AG09319 (cell line): ENCODE measurements around the gene KSR1.
"Not testable (repeated sequence)": the region's sequence is repeated elsewhere in the genome, so short reads cannot be mapped to it uniquely, and the experiment has no call there.

Source experiments
- DNase-seq: peaks from one replicate; pipeline ENCODE4 v3.0.0-alpha.2; 2010; ENCODE audit warnings: low read depth; ENCODE audit errors: extremely low read depth
- TF ChIP-seq, protein P1 (sequence below): IDR thresholded peaks from 2 replicates; pipeline ENCODE4 v1.5.1; 2011; ENCODE audit warnings: low read depth, mild to moderate bottlenecking, inconsistent platforms, low read length, moderate library complexity

KSR1 gene

DNA sequence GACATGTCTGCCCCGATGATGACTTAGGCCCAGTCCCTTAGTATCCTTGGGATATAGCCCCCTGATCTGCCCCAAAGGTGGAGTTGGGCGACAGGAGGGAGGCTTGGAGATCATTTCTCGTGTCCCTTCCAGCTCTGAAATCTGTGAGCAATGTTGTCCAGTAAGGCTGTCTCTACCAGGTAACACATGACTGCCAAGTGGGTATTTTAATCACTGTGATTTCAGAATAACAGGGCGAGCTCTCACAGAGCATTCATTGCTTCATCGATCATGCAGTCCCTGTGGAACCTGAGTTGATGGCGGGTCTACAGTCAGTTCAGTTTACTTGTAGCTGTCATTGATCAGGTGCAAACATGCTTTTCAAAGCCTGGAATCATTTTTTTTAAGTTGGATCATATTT lies 39.2 kb downstream of the KSR1 start:
- TF ChIP-seq, protein P1, sequence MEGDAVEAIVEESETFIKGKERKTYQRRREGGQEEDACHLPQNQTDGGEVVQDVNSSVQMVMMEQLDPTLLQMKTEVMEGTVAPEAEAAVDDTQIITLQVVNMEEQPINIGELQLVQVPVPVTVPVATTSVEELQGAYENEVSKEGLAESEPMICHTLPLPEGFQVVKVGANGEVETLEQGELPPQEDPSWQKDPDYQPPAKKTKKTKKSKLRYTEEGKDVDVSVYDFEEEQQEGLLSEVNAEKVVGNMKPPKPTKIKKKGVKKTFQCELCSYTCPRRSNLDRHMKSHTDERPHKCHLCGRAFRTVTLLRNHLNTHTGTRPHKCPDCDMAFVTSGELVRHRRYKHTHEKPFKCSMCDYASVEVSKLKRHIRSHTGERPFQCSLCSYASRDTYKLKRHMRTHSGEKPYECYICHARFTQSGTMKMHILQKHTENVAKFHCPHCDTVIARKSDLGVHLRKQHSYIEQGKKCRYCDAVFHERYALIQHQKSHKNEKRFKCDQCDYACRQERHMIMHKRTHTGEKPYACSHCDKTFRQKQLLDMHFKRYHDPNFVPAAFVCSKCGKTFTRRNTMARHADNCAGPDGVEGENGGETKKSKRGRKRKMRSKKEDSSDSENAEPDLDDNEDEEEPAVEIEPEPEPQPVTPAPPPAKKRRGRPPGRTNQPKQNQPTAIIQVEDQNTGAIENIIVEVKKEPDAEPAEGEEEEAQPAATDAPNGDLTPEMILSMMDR: no peak

GRCh38 chr17:27496005-27496404 lies 39.8 kb downstream of the KSR1 start:
- DNase-seq: no peak
- TF ChIP-seq, protein P1: no peak

More for the DNA sequence above, 39.2 kb downstream of the KSR1 start:
- no peak for DNase-seq

- TF ChIP-seq, protein P1: no peak
- no peak for DNase-seq
Measured at GRCh38 chr17:27496437-27496943, 40.2 kb downstream of the KSR1 start.

- DNase-seq: no peak
Measured at GRCh38 chr17:27496971-27497370, 40.7 kb downstream of the KSR1 start.

GRCh38 chr17:27497696-27498095 lies 41.4 kb downstream of the KSR1 start:
- no peak for DNase-seq
- TF ChIP-seq, protein P1: no peak

More at GRCh38 chr17:27496971-27497370, 40.7 kb downstream of the KSR1 start:
- TF ChIP-seq, protein P1: no peak

GRCh38 chr17:27498615-27499309 lies 42.5 kb downstream of the KSR1 start:
- TF ChIP-seq, protein P1: no peak
- no peak for DNase-seq

- TF ChIP-seq, protein P1: no peak
Measured at GRCh38 chr17:27499451-27500265, 43.4 kb downstream of the KSR1 start.

DNA sequence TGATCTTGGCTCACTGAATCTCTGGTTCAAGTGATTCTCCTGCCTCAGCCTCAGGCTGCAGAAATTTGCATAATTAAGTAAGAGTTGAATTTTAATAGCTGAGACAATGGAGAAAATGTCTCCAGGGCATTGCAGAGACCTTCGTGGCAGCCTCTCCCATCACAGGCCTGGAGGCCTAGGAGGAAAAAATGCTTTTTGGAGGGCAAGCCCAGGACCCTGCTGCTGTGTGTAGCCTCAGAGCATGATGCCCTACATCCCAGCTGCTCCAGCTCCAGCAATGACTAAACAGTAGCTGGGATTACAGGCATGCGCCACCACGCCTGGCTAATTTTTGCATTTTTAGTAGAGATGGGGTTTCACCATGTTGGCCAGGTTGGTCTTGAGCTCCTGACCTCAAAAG lies 45.1 kb downstream of the KSR1 start:
- DNase-seq: not testable (repeated sequence)

More at GRCh38 chr17:27499451-27500265, 43.4 kb downstream of the KSR1 start:
- no peak for DNase-seq
